Measurements from ENCODE around the gene GPATCH4.
A peak's percentile ranks its signal among the peaks of the same experiment; 100 is the strongest.

The GPATCH4 gene

DNA sequence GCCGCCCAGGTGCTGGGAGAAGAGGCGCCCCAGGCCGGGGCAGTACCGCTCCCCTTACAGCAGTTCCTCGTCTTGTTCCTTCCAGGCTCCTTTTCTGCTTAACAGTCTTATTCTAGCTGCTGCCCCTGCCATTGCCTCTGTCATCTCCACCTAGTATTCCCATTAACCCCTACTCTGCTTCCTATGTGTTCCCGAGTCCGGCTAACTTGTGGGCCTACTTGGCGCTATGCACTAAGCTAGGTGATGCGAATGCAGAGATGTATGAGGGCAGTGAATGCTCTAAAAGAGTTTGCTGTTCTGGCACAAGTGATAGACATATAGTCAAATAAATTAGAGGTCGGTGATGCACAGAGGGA, 28.6 kb downstream of the GPATCH4 start:
- Histone ChIP-seq H3K27me3 (ENCODE audit: insufficient read depth, low read length) (peaks cover 8% of the 10 kb centered on the region), H3K9me3 (ENCODE audit: low read length) (no peaks in the 10 kb centered on the region), H3K36me3 (ENCODE audit: insufficient read depth, low read length) (peaks cover 5% of the 10 kb centered on the region), H3K4me3 (ENCODE audit: low read length) (peak overlapping the region; percentile 88), H2AFZ (ENCODE audit: low read depth, low read length) (peak overlapping the region; percentile 34), H3K4me1 (ENCODE audit: insufficient read depth, low read length) (peaks cover 15% of the 10 kb centered on the region)

DNA sequence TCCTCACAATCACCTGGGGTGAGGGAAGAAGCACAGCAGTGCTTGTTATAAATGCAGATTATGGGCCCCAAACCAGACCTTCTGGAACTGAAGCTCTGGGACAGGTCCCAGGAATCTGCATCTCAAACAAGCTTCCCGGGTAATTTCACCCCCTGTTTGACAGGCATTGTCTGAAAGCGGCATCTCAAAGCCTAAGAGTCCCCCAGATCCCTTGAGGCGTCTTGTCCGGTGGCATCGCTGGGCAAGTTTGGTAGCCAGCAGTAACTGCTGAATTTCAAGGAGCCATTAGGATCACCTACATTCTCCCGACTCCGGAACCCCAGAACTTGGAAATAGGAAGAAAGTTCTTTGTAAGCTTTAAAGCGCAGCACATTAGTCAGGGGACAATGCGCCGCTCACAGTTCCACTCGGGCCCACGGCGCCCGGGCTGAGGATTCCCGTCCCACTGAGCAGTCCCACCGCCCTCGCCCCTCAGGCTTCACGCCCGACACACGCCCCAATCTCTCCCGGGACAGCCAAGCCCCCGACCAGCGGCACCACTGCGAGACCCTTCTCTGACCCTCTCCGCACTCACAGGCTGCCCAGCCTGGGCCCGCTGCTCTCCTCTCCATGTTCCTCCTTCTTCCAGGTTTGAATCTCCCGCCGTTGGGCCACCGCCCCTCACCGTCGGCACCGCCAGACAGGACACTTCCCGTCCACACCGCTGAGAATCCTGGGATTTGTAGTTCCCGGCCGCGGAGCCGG, 29.2 kb downstream of the GPATCH4 start, which contains the start of gene IQGAP3:
Gene IQGAP3 (minus strand): TSS at position 647 of the 744 bp plus-strand sequence. CDS start 36 bp downstream, at position 611.
- Histone ChIP-seq H3K4me1 (ENCODE audit: insufficient read depth, low read length) (peaks cover 15% of the 10 kb centered on the region), H3K4me3 (ENCODE audit: low read length) (peak within 1 kb of the TSS; percentile 88), H2AFZ (ENCODE audit: low read depth, low read length) (peak within 1 kb of the TSS; percentile 34), H3K27me3 (ENCODE audit: insufficient read depth, low read length) (peaks cover 8% of the 10 kb centered on the region), H3K36me3 (ENCODE audit: insufficient read depth, low read length) (peaks cover 11% of the 10 kb centered on the region), H3K9me3 (ENCODE audit: low read length) (no peaks in the 10 kb centered on the region)

DNA sequence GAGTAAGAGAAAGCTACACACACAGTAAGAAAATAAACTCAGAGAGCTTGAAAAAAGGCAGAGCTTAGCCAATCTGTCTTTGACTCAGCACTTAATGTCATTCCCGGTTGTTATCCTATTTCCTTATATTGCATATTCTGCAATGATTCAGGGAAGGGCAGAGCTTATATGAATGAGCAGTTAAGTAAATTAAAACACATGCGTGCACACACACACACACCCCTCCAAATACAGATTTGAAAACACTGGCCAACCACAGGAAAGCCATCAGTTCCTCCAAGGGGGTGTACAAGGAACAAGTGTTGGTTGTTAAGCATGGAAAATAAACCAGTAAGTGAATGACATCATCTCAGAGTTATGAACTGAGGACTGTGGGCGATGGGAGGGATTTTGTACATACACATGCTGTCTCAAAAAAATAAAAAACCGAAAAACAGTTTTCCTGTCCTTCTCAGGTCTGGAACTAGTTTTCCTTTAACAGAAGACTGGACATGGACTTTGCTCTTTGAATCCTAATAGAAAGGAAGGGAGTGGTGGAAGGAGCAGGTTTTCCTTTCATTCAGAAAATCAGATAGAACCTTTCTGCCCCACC, 29.9 kb downstream of the GPATCH4 start:
- H3K9me3 ChIP-seq (ENCODE audit: low read length): no peaks in the 10 kb centered on the region
- peak overlapping the region; percentile 88 for H3K4me3 ChIP-seq (ENCODE audit: low read length)
- H3K36me3 ChIP-seq (ENCODE audit: insufficient read depth, low read length): peaks cover 11% of the 10 kb centered on the region
- H3K27me3 ChIP-seq (ENCODE audit: insufficient read depth, low read length): peaks cover 8% of the 10 kb centered on the region
- H2AFZ ChIP-seq (ENCODE audit: low read depth, low read length): no peak overlapping the region
- peaks cover 15% of the 10 kb centered on the region for H3K4me1 ChIP-seq (ENCODE audit: insufficient read depth, low read length)

DNA sequence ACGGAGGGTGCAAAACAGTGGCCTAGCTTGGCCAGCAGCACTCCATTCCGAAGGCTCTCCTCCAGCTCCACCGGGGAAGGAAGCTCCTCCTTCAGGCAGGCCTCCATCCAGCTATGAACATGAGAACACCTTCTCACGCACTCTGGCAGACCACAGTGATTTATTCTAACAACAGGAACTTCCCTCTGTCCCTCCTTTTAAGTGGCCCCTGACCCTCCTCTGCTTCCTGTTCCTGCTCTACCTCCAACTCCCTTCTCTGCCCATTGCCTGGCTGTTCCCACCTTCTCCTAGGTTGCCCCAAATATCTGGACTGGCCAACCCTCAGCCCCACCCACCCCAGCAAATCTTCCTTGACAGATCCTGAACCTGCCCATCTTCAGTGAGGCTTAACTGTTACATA, 34.8 kb downstream of the GPATCH4 start:
- H3K4me1 ChIP-seq (ENCODE audit: insufficient read depth, low read length): peaks cover 6% of the 10 kb centered on the region
- no peaks in the 10 kb centered on the region for H3K27me3 ChIP-seq (ENCODE audit: insufficient read depth, low read length)
- no peak overlapping the region for H3K4me3 ChIP-seq (ENCODE audit: low read length)
- no peak overlapping the region for H2AFZ ChIP-seq (ENCODE audit: low read depth, low read length)
- peaks cover 55% of the 10 kb centered on the region for H3K36me3 ChIP-seq (ENCODE audit: insufficient read depth, low read length)
- no peaks in the 10 kb centered on the region for H3K9me3 ChIP-seq (ENCODE audit: low read length)

DNA sequence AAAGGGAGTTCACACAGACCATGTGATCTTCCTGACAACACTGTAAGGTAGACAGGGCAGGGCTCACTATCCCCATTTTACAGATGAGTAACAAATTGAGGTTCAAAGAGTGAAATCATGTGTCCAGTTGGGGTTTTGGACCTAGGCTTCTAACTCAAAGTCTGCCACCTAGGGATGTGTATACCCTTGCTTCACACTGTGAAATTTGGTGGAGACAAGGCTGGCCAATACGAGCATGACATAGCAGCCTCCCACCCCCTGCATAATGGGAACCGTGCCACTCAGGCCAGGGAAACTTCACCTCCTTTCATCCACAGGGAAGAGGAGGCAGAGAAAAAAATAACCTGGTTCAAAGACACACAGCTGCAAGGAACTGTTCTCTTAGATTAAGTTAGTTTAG, 35.8 kb downstream of the GPATCH4 start:
- no peaks in the 10 kb centered on the region for H3K4me1 ChIP-seq (ENCODE audit: insufficient read depth, low read length)
- H3K4me3 ChIP-seq (ENCODE audit: low read length): no peak overlapping the region
- H3K36me3 ChIP-seq (ENCODE audit: insufficient read depth, low read length): peaks cover 63% of the 10 kb centered on the region
- H3K9me3 ChIP-seq (ENCODE audit: low read length): no peaks in the 10 kb centered on the region
- H3K27me3 ChIP-seq (ENCODE audit: insufficient read depth, low read length): no peaks in the 10 kb centered on the region
- no peak overlapping the region for H2AFZ ChIP-seq (ENCODE audit: low read depth, low read length)

DNA sequence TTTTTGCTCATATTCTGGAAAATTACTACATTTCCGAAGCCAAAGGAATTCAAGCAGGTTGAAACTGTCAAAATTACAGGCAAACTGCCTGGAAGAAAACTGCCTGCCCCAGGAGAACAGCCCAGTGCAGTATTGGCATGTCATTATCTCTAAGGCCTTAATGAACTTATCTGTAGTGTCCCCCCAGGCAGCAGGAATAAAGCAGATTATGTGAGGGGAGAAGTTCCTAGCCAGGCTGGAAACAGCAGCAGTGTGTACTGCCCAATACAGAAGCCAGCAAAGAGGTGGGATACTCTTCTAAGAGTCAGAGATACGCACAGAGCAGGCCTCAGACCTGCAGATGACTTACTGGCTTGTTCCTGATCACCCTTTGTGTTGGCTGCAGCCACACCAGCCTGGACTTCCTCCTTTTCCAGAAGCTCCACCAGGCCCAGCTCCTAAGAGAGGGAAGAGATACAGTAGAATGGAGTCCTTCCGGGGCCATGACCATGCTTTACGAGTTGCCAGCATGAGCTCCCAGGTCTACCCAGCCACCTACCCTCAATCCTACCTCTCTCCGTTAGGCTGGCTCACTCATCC, 40.6 kb downstream of the GPATCH4 start:
- H2AFZ ChIP-seq (ENCODE audit: low read depth, low read length): no peak overlapping the region
- H3K4me3 ChIP-seq (ENCODE audit: low read length): no peak overlapping the region
- no peaks in the 10 kb centered on the region for H3K9me3 ChIP-seq (ENCODE audit: low read length)
- H3K36me3 ChIP-seq (ENCODE audit: insufficient read depth, low read length): peaks cover 67% of the 10 kb centered on the region
- no peaks in the 10 kb centered on the region for H3K4me1 ChIP-seq (ENCODE audit: insufficient read depth, low read length)
- no peaks in the 10 kb centered on the region for H3K27me3 ChIP-seq (ENCODE audit: insufficient read depth, low read length)

DNA sequence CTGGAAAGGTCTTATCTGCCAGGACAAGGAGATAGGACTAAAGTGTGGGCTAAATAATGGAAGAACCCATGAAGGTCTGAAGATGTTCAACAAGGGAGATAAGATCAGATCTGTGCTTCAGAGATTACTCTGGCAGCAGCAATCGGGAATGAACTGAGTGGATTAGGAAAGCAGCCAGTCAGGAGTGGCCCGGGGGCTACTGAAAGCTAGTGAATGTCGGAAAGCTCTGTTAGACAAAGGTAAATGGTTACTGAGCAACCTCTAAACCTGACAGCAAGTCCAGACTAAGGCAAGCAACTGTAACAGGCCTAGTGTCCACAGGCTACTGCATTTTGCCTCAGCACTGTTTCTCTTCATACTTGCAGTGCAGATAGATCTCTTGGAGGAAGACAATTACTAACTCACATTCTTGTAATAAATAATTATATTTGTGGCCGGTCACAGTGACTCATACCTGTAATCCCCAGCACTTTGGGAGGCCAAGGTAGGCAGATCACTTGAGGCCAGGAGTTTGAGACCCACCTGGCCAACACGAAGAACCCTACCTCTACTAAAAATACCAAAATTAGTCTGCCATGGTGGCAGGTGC, 41.4 kb downstream of the GPATCH4 start:
- no peaks in the 10 kb centered on the region for H3K9me3 ChIP-seq (ENCODE audit: low read length)
- no peak overlapping the region for H2AFZ ChIP-seq (ENCODE audit: low read depth, low read length)
- peaks cover 66% of the 10 kb centered on the region for H3K36me3 ChIP-seq (ENCODE audit: insufficient read depth, low read length)
- no peak overlapping the region for H3K4me3 ChIP-seq (ENCODE audit: low read length)
- H3K4me1 ChIP-seq (ENCODE audit: insufficient read depth, low read length): no peaks in the 10 kb centered on the region
- H3K27me3 ChIP-seq (ENCODE audit: insufficient read depth, low read length): no peaks in the 10 kb centered on the region

DNA sequence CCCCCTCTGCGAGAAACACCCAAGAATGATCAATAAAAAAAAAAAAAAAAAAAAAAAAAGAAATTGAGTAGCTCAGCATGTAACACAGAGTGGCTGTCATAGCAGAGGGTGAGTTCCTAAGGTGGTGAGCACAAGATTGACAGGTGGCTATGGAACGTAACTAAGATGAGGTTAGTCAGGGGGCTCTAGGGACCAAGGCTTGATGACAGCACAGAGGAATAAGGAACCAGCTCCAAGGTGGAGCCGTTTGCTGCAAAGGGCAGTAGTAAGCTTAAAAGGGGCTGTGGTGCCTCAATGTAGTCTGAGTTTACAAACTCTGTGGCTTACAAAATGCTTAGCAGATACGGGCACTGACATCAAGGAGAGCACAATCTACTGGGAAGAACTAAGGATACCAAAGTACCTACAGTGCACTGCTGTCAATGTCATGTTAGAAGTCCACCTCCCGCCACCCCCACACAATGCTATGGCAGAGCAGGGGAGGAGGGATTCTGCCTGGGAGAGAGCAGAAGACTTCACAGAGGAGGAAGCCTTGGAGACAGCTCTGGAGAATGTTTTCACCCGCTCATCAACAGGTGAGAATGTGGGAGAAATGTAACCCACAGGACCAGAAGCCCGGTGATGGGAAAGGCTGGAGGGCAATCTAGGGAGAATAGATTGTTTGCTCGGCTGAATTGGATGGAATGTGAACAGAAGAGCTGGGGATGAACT, 42.0 kb downstream of the GPATCH4 start:
- no peaks in the 10 kb centered on the region for H3K27me3 ChIP-seq (ENCODE audit: insufficient read depth, low read length)
- no peaks in the 10 kb centered on the region for H3K9me3 ChIP-seq (ENCODE audit: low read length)
- no peaks in the 10 kb centered on the region for H3K4me1 ChIP-seq (ENCODE audit: insufficient read depth, low read length)
- peaks cover 66% of the 10 kb centered on the region for H3K36me3 ChIP-seq (ENCODE audit: insufficient read depth, low read length)
- H3K4me3 ChIP-seq (ENCODE audit: low read length): no peak overlapping the region
- H2AFZ ChIP-seq (ENCODE audit: low read depth, low read length): no peak overlapping the region

DNA sequence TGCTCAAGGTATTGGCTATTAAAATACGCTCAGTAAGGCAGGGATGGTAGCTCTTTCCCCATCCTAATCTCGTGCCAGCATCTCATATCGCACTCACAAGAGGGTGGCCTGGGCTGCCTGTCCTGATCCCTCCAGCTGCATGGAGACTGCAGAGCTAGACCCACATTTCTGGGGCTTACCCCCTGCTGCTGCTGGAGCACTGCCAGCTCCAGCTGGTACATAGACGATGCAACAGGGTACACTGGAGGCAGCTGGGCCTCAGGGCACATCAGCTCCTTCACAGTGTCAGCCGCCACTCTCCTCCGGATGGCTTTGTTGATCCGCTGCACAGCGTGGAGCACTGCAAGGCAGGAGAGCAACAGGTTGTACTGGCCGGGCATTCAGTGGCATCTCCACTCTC, 44.9 kb downstream of the GPATCH4 start:
- Histone ChIP-seq H3K27me3 (ENCODE audit: insufficient read depth, low read length) (no peaks in the 10 kb centered on the region), H3K4me1 (ENCODE audit: insufficient read depth, low read length) (no peaks in the 10 kb centered on the region), H3K36me3 (ENCODE audit: insufficient read depth, low read length) (peaks cover 55% of the 10 kb centered on the region), H3K9me3 (ENCODE audit: low read length) (no peaks in the 10 kb centered on the region), H3K4me3 (ENCODE audit: low read length) (no peak overlapping the region), H2AFZ (ENCODE audit: low read depth, low read length) (no peak overlapping the region)

DNA sequence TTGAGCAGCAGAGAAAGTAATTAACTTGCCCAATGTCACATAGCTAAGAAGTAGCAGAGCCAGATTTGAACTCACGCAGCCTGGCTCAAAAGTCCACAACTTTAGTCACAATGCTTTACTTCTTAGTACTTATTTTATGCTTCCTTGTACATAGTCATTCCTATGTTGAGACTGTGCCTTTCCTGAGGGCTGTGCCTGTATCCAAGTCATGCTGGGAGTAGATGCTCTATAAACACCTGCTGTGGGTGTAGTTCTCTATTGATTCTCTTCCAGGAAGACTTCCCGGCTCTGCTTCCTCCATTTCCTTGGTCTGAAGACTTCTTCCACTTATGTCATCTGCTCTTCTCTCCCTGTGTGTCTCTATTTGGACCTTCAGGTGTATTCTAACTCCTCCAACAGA, 45.6 kb downstream of the GPATCH4 start:
- Histone ChIP-seq H3K4me3 (ENCODE audit: low read length) (no peak overlapping the region), H2AFZ (ENCODE audit: low read depth, low read length) (no peak overlapping the region), H3K36me3 (ENCODE audit: insufficient read depth, low read length) (peaks cover 57% of the 10 kb centered on the region)

DNA sequence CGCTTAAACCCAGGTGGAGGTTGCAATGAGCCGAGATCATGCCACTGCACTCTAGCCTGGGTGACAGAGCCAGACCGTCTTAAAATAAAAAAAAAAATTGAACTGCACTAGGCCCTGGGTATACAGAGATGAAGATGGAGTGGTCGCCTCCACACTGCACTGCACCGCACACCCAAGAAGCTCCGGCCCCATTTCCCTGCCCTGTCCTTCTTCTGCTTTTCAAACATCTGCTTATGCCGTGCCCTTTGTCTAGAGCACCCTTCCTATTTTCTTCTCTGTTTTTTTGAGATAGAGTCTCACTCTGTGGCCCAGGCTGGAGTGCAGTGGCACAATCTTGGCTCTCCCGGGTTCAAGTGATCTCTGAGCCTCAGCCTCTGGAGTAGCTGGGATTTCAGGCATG, 46.3 kb downstream of the GPATCH4 start:
- H3K9me3 ChIP-seq (ENCODE audit: low read length): no peaks in the 10 kb centered on the region
- H2AFZ ChIP-seq (ENCODE audit: low read depth, low read length): no peak overlapping the region
- H3K4me3 ChIP-seq (ENCODE audit: low read length): no peak overlapping the region
- no peaks in the 10 kb centered on the region for H3K27me3 ChIP-seq (ENCODE audit: insufficient read depth, low read length)
- H3K36me3 ChIP-seq (ENCODE audit: insufficient read depth, low read length): peaks cover 60% of the 10 kb centered on the region
- H3K4me1 ChIP-seq (ENCODE audit: insufficient read depth, low read length): no peaks in the 10 kb centered on the region

More for the DNA sequence above, 45.6 kb downstream of the GPATCH4 start:
- no peaks in the 10 kb centered on the region for H3K9me3 ChIP-seq (ENCODE audit: low read length)
- no peaks in the 10 kb centered on the region for H3K27me3 ChIP-seq (ENCODE audit: insufficient read depth, low read length)
- H3K4me1 ChIP-seq (ENCODE audit: insufficient read depth, low read length): no peaks in the 10 kb centered on the region

DNA sequence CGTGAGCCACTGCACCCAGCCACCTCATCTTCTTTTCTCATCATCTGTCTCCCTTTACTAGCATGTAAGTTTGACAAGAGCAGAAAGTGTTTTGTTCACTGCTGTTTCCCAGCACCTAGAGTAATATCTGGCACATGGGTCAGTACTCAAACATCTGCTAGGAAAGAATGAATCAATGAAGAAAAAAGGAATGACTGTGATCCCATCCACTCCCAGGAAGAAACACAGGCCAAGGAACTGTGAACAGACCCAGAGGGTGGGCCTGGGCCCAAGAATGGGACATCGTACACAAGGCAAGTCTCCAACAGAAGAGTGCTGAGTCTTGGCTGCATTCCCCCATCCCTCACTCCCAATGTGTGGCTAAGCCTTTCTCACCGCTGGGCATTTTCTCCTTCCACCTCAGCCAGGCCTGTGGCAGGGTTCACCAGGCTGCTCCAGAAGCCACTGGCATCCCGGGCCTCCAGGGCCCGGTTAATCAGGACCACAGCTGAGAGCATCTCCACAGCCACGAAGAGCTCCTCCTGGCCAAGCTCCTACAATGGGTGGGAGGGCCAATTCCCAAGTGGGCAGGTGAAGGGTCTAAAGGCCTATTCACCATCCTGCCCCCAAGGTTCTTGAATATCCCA, 47.3 kb downstream of the GPATCH4 start:
- no peaks in the 10 kb centered on the region for H3K4me1 ChIP-seq (ENCODE audit: insufficient read depth, low read length)
- H2AFZ ChIP-seq (ENCODE audit: low read depth, low read length): no peak overlapping the region
- no peaks in the 10 kb centered on the region for H3K27me3 ChIP-seq (ENCODE audit: insufficient read depth, low read length)
- peaks cover 56% of the 10 kb centered on the region for H3K36me3 ChIP-seq (ENCODE audit: insufficient read depth, low read length)
- H3K4me3 ChIP-seq (ENCODE audit: low read length): no peak overlapping the region
- H3K9me3 ChIP-seq (ENCODE audit: low read length): no peaks in the 10 kb centered on the region
